Astrocyte of the cerebellum (primary cell): ENCODE data around the gene SERTAD4.
"Not testable (repeated sequence)": the region's sequence is repeated elsewhere in the genome, so short reads cannot be mapped to it uniquely, and the experiment has no call there.

Experiments used
- DNase-seq: peaks from one replicate; pipeline ENCODE4 v3.0.0-alpha.2; 2011; ENCODE audit warnings: low read depth
- H3K4me3 ChIP-seq: 2 replicates; pipeline ENCODE4 v1.5.1; 2011; ENCODE audit warnings: mild to moderate bottlenecking, low read depth, low read length, moderate library complexity
- in situ Hi-C: cut with HindIII; loops from 2 replicates; pipeline ENCODE4 v1.10.0; 2017; ENCODE audit warnings: low sequenced_read_pairs
- TF ChIP-seq, protein P1 (sequence below): IDR thresholded peaks from 2 replicates; pipeline ENCODE4 v1.5.1; 2012; ENCODE audit warnings: low read length, low read depth, moderate library complexity, mild to moderate bottlenecking; ENCODE audit errors: missing control alignments

Gene SERTAD4

GRCh38 chr1:210264496-210265380 lies 32.1 kb downstream of the SERTAD4 start:
- TF ChIP-seq, protein P1, sequence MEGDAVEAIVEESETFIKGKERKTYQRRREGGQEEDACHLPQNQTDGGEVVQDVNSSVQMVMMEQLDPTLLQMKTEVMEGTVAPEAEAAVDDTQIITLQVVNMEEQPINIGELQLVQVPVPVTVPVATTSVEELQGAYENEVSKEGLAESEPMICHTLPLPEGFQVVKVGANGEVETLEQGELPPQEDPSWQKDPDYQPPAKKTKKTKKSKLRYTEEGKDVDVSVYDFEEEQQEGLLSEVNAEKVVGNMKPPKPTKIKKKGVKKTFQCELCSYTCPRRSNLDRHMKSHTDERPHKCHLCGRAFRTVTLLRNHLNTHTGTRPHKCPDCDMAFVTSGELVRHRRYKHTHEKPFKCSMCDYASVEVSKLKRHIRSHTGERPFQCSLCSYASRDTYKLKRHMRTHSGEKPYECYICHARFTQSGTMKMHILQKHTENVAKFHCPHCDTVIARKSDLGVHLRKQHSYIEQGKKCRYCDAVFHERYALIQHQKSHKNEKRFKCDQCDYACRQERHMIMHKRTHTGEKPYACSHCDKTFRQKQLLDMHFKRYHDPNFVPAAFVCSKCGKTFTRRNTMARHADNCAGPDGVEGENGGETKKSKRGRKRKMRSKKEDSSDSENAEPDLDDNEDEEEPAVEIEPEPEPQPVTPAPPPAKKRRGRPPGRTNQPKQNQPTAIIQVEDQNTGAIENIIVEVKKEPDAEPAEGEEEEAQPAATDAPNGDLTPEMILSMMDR = peak; percentile 23
- in situ Hi-C loops = no loop called here
- H3K4me3 ChIP-seq = no peak overlapping the region
- DNase-seq = no peak

- DNase-seq, H3K4me3 ChIP-seq, in situ Hi-C loops: not testable (repeated sequence)
These were observed 32.9 kb downstream of the SERTAD4 start for GRCh38 chr1:210265392-210265955.

- no peak for DNase-seq
- TF ChIP-seq, protein P1 = no peak
- no peak overlapping the region for H3K4me3 ChIP-seq
- in situ Hi-C loops = no loop called here
These were observed 37.4 kb downstream of the SERTAD4 start for GRCh38 chr1:210269981-210270380.

GRCh38 chr1:210272666-210273065 lies 40.1 kb downstream of the SERTAD4 start:
- no peak overlapping the region for H3K4me3 ChIP-seq
- DNase-seq = no peak
- TF ChIP-seq, protein P1 = no peak
- in situ Hi-C loops = no loop called here

DNA sequence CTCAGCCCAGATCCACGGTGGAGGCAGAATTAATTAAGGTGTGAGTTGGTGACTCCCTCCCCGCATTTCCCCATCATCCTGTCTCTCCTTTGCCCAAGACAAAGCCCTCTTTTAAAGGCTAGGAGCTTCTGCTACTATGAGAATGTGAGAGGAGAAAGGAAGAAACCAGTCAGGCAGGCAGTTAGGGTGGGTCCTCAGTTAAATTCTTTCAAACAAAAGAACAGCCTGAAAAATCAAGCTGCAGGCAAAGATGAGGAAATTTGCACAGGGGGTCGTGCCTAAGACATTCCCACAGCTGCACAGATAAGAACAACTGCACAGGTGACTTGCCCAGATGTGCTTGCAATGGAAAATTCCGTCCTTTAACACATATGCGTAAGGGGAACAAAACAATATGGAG lies 47.6 kb downstream of the SERTAD4 start:
- TF ChIP-seq, protein P1 = no peak
- in situ Hi-C loops = loop anchor here (5.0 kb wide), 1 partner anchor 33 kb away; no protein-coding TSS in a partner anchor
- no peak overlapping the region for H3K4me3 ChIP-seq
- DNase-seq = no peak

- TF ChIP-seq, protein P1 = no peak
- H3K4me3 ChIP-seq = no peak overlapping the region
- no peak for DNase-seq
- in situ Hi-C loops = no loop called here
These were observed 55.5 kb downstream of the SERTAD4 start for GRCh38 chr1:210288116-210288515.

GRCh38 chr1:210289248-210289647 lies 56.7 kb downstream of the SERTAD4 start:
- in situ Hi-C loops = no loop called here
- no peak overlapping the region for H3K4me3 ChIP-seq
- TF ChIP-seq, protein P1 = no peak
- no peak for DNase-seq
